DND-41 (cell line): Measurements from ENCODE around the gene ARMH3.

ENCODE experiments used
- CTCF ChIP-seq: IDR thresholded peaks from 2 replicates; pipeline ENCODE4 v1.5.1; 2012; ENCODE audit warnings: borderline replicate concordance, low read length, moderate library complexity, mild to moderate bottlenecking; ENCODE audit not compliant: poor library complexity, severe bottlenecking; ENCODE audit errors: extremely low read depth
- EZH2 ChIP-seq: IDR thresholded peaks from 3 replicates; pipeline ENCODE4 v1.6.1; 2012; ENCODE audit warnings: borderline replicate concordance, low read depth, mild to moderate bottlenecking, moderate library complexity, low read length, inconsistent platforms; ENCODE audit not compliant: severe bottlenecking

DNA sequence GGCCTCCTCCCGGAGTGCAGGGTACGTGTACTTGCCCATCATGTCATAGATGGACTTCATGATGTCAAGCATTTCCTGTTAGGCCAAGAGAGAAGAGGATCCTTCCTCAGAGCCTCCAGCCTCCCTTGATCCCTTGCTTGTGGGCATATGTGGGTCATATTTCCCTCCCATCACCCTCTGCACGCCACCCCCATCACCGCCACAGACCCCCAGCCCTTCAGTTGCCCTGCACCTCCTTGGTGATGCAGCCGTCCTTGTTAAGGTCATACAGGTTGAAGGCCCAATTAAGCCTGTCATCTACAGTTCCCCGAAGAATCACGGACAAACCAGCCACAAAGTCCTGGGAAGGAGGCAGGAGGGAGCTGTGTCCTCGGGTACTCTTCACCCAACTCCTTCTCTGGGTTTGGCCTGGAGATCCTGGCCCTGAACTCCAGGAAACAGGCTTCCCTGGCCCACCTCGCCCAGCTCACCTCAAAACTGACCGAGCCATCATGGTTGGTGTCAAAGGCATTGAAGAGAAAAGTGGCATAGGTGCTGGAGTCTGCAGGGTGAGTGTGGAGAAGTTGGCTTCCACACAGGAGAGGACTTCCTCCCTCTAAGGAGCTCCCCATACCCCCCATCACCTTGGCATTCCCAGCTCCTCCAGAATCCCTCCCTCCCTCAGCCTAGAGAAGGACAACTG is 227.9 kb downstream of the ARMH3 start:
- TF ChIP-seq CTCF (no peak), EZH2 (no peak)
